HG03095 (cell line): Measurements from ENCODE around the gene MRPL21.

ENCODE experiments used
- ATAC-seq: cut with Tn5 transposase; IDR thresholded peaks from one replicate; pipeline ENCODE4 v1.9.1; 2021; ENCODE audit warnings: moderate library complexity; ENCODE audit not compliant: unreplicated experiment

MRPL21 gene

DNA sequence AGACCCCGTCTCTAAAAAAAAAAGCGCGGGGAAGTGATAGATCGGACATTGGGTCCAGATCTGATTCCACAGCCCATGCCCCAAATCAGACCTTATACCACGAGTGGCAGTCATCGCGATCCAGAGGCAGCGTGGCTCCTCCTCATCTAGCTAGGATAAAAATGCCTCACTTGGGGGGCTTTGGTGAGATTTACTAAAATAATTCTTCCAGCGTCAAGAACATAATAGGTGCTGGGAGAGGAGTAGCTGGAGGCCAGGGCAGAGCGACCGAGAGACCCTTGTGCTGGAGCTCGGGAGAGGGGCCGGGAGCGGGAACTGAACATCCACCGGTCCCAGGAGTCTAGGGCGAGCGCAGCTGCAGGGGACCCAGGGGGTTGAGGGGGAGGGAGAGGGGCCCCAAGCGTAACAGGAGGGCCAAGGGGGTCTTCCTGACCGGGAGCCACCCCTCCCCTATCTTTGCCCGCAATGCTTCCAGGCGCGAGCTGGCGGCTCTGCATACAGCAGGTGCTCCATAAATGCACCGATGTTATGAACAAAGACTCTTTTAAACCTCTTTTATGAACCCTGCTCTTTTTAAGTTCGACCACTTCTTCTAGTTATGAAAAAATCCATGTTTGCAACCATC is 61.1 kb downstream of the MRPL21 start:
- ATAC-seq = no peak

DNA sequence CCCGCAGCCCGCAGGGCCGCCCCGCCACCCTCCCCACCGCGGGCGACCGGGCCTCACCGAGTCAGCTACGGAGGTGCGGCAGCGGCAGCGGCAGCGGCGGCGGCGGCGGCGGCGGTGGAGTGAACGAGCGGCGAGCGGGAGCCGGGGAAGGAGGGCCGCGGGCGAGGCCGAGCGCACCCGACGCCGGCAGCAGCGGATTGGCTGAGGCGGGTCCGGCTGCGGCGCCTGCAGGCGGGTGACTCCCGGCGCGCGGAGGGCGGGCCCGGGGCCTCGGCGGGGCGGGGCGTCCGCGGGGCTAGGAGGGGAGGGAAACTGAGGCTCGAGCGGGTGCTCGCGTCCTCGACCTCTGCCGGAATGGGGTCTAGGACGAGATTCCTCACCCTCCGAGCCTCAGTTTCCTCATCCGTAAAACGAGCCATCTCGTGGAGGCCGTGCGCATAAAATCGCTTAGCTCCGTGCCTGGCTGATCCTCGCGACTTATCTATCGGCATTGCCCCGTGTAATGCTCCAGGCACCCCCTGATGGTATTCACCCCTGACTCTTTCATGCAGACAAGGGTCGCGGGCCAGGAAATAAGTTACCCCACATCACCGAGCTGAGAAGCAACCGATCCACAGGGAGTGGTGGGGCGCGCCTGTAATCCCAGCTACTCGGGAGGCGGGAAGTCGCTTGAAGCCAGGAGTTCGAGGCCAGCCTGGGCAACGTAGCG is 61.8 kb downstream of the MRPL21 start, which contains the start of gene CPT1A:
Gene CPT1A (minus strand): TSS at position 199 of the 709 bp plus-strand sequence. CDS start 26,442 bp downstream, outside the sequence.
- no peak for ATAC-seq
